CD4-positive, alpha-beta T cell treated with Interleukin-1 beta for 1 hour (primary cell): ENCODE measurements around the gene CEACAM7.
A peak's percentile ranks its signal among the peaks of the same experiment; 100 is the strongest.
"Not testable (repeated sequence)": the region's sequence is repeated elsewhere in the genome, so short reads cannot be mapped to it uniquely, and the experiment has no call there.

Source experiments
- DNase-seq, 2 donors: peaks; one replicate each; pipeline ENCODE4 v3.0.0-alpha.2; 2020 to 2022

The CEACAM7 gene

DNA sequence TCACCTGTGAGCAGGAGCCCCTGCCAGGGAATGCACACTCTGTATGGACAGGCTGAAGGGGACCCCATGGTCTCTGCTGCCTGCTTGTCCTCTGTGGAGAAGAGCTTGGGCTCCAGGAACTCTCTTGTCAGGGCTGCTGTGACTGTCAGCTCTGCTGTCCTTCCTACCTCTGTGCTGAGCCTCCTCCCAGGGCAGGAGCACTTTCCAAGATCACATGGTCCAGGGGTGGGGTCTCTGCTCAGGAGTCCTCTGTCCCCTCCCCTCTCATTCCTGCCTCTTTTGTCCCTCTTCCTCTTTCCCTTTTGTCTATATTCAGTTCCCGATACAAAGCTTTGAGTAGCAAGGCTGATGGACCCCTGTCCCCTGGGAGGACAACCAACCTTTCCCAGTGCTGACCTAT is at the start of gene CEACAM7:
Gene CEACAM7, minus strand, starts transcription at position 173 of the 400 bp plus-strand sequence. Its CDS starts 105 bp downstream, at position 68.
- DNase-seq = no peak

DNA sequence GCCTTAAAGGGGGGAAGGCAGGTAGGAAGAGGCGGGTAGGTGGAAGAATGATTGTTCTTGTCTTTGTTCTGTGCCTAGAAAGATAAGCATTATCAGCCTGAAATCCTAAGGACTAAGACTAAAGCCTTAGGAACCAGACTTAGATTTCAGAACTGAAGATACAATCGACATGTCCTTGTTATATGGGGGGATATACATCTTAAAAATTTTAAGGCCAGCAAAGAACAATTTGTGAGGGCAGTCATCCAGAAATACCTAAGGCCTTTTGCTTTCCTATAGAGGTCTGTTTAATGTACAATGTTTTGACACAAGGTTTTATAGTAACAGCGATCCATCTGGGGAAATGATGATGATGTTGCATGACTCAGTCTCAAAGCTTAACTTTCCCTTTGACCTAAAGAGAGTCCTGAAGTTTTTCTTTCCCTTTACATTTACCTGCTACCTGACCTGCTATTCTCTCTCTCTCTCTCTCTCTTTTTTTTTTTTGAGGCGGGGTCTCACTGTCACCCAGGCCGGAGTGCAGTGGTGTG is 47.1 kb upstream of the CEACAM7 start:
- DNase-seq = no peak

DNA sequence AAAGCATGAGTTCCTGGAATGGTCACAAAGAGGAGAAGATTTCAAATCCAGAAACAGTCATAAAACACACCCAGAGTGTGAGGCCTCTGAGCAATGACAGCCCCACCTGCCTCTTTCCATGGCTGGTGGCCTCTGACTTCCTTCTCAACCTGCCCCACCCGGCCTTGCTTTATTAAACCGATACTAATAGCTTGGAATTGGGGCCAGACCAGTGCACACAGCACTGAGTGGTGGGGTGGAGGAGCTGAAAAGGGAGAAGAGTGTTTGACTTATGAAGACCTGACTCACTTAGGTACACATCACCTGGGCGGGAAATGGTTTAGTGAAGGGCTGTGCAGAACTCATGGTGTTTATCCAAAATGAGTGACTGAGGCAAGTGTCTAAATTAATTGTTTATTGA is 46.5 kb upstream of the CEACAM7 start:
- DNase-seq = no peak

DNA sequence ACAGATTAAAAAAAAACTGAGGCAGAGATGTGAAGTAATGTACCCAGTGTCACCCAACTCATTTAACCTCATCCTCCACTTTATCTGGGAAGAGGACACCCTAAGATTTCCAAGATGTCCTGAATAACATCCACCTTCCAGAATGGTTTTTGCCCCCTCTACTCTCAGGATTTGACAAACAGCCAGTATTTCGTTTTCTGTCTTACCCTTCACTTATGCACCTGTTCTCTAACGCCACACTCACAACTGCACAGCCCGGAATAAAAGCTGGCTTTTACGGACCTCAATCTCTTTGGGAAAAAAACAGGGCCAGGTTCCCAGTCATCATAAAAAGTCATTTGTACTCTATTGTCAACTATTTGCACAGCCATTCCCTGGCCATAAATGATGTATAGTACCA is 46.1 kb upstream of the CEACAM7 start:
- DNase-seq = no peak

DNA sequence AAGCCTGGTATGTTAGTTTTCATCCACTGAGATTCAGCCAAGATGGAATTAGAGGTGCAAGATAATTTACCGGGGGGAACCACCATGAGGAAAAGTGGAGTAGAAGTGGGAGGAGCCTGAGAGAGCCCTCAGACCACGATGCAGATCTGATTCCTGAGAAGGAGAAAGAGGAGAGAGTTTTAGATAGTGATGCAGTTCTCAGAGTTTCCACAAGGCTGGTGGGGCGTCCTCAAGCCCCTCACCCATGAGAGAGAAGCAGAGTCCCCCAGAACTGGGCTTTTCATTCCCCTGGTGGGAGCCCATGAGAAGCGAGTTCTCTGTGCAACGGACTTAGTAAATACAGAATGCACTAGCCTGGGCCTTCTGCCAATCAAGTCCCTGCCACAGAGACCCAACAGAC is 38.4 kb upstream of the CEACAM7 start:
- DNase-seq = no peak

DNA sequence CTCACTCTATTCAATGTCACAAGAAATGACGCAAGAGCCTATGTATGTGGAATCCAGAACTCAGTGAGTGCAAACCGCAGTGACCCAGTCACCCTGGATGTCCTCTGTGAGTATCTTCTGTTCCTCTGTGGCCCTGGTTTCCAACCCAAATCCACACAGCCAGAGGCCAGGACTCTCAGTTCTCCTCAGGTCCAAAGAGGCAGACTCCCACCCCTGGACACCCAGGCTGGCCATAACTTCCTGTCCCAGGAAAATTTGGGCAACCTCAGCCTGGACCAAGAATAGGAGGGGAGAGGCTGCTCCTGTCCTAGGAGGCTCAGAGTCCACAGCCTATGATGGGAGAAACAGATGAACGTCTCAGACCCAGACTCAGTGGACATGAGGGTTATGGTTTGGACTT is 32.0 kb upstream of the CEACAM7 start:
- no peak for DNase-seq

DNA sequence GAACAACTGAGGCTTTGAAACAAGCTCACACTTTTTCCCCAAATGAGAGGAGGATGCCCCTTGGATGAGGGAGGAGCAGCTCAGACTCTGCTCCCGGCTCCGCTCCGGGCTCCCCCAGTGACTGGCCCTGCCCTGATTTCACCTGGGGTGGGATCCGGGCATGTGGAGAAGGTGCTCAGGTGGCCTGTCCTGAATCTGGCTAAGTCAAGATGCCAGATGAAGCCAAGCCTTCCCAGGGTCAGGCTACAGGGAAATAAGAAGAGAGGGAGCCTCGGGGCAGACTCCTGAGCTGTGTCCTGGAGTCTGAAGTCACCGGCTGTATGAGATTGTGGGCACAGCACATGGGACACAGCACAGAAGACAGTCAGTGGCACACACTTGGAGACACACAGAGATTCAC is 30.7 kb upstream of the CEACAM7 start:
- no peak for DNase-seq

DNA sequence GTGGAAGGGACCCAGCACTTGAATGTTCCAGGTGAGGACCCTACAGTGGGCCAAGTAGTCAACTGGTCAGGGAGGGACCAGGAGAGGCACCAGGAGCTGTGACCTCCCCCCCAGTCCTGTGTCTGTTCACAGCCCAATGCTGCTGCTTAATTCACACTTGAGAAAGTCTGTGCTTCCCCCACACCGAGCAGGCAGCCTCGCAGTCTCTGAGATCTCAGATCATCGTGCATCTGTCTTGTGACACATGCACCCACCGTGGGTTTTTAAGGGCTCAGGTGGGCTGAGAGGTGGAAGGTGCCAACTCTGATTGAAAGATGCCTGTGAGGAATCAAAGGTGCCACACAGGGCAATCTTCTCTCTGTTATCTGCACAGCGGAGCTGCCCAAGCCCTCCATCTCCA is 26.5 kb upstream of the CEACAM7 start:
- no peak for DNase-seq

DNA sequence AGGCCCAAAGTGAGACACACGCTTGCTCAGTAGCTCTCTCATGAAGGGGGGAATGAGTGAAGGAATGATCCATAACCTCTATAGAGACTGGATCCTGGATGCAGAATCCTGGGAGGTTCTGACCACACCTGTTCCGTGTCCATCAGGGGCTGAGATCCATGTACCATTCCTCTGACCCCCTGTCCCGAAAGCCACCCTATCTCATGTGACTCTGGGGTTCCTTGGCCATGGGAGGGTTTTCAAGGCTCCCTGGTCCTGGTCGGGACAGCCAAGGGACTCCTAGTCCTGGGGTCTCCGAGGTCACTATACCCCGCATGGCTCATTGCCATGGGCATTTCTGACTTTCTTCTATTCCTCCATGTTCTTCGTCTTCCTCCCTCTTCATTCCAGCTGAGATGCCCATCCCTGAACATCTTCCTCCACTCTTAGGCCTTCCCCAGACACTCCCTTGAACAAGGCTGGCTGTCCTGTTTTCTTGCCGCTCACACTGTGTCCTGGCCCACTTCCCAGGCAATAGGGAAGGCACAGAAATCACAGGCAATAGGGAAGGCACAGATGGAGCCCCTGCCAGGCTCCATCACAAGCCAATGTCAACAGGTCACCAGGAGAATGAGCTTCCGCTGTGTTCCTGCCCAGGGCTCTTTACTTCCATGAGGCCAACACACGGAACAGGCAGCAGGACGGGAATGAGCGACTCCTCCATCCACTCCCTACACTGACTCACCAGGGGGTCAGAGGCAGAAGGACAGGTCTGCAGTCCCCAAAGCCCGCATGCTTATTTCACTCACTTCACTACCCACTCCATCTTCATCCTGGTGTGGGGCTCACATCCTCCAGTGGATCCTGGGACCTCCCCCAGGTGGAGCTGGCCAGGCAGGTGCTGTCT is 23.5 kb upstream of the CEACAM7 start:
- no peak for DNase-seq

DNA sequence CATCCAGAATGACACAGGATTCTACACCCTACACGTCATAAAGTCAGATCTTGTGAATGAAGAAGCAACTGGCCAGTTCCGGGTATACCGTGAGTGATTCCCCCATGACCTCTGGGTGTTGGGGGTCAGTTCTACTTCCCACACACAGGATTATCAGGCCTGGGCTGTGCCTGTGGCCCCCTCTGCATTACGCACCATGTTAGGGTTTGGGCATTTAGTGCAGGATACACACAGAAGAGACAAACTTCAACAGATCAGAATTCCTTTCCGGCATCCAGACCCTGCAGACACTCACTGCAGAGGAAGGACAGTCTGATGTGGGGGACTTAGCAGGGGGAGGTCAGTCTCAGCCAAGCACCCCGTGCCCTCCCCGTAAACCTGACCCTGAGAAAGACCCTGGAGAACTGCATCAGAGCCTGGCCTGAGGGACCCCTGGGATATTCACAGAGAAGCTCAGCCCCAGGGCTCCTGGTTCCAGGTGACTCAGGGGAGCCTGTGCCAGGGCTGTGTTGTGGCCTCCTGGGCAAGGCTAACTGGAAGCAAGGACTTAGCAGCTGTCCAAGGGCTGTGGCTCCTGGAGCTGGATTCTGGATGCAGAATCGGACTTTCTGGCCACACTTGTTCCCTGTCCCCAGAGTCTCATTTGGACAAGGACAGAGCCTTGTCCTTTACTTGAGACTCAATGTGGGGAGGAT is 22.0 kb upstream of the CEACAM7 start:
- no peak for DNase-seq

DNA sequence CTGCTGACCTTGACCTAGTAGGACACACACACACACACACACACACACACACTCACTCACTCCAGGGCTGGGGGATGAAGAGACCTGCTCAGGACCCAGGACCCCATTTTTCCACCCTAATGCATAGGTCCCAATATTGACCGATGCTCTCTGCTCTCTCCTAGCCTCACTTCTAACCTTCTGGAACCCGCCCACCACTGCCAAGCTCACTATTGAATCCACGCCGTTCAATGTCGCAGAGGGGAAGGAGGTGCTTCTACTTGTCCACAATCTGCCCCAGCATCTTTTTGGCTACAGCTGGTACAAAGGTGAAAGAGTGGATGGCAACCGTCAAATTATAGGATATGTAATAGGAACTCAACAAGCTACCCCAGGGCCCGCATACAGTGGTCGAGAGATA is 21.4 kb upstream of the CEACAM7 start:
- not testable (repeated sequence) for DNase-seq

DNA sequence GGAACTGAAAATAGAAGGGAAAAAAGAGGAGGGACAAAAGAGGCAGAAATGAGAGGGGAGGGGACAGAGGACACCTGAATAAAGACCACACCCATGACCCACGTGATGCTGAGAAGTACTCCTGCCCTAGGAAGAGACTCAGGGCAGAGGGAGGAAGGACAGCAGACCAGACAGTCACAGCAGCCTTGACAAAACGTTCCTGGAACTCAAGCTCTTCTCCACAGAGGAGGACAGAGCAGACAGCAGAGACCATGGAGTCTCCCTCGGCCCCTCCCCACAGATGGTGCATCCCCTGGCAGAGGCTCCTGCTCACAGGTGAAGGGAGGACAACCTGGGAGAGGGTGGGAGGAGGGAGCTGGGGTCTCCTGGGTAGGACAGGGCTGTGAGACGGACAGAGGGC is 20.4 kb upstream of the CEACAM7 start, which contains the start of gene CEACAM5:
Gene CEACAM5, plus strand, starts transcription at position 146 of the 400 bp plus-strand sequence. Its CDS starts 106 bp downstream, at position 252.
- no peak for DNase-seq

DNA sequence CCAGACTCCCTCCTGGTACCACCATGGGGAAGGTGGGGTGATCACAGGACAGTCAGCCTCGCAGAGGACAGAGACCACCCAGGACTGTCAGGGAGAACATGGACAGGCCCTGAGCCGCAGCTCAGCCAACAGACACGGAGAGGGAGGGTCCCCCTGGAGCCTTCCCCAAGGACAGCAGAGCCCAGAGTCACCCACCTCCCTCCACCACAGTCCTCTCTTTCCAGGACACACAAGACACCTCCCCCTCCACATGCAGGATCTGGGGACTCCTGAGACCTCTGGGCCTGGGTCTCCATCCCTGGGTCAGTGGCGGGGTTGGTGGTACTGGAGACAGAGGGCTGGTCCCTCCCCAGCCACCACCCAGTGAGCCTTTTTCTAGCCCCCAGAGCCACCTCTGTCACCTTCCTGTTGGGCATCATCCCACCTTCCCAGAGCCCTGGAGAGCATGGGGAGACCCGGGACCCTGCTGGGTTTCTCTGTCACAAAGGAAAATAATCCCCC is 19.9 kb upstream of the CEACAM7 start:
- DNase-seq = no peak

DNA sequence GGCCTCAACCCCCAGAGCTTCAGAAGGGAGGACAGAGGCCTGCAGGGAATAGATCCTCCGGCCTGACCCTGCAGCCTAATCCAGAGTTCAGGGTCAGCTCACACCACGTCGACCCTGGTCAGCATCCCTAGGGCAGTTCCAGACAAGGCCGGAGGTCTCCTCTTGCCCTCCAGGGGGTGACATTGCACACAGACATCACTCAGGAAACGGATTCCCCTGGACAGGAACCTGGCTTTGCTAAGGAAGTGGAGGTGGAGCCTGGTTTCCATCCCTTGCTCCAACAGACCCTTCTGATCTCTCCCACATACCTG is 19.4 kb upstream of the CEACAM7 start:
- no peak for DNase-seq

DNA sequence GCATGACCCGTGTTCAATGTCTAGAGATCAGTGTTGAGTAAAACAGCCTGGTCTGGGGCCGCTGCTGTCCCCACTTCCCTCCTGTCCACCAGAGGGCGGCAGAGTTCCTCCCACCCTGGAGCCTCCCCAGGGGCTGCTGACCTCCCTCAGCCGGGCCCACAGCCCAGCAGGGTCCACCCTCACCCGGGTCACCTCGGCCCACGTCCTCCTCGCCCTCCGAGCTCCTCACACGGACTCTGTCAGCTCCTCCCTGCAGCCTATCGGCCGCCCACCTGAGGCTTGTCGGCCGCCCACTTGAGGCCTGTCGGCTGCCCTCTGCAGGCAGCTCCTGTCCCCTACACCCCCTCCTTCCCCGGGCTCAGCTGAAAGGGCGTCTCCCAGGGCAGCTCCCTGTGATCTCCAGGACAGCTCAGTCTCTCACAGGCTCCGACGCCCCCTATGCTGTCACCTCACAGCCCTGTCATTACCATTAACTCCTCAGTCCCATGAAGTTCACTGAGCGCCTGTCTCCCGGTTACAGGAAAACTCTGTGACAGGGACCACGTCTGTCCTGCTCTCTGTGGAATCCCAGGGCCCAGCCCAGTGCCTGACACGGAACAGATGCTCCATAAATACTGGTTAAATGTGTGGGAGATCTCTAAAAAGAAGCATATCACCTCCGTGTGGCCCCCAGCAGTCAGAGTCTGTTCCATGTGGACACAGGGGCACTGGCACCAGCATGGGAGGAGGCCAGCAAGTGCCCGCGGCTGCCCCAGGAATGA is 18.9 kb upstream of the CEACAM7 start:
- DNase-seq = peak; percentile 60 to 64

DNA sequence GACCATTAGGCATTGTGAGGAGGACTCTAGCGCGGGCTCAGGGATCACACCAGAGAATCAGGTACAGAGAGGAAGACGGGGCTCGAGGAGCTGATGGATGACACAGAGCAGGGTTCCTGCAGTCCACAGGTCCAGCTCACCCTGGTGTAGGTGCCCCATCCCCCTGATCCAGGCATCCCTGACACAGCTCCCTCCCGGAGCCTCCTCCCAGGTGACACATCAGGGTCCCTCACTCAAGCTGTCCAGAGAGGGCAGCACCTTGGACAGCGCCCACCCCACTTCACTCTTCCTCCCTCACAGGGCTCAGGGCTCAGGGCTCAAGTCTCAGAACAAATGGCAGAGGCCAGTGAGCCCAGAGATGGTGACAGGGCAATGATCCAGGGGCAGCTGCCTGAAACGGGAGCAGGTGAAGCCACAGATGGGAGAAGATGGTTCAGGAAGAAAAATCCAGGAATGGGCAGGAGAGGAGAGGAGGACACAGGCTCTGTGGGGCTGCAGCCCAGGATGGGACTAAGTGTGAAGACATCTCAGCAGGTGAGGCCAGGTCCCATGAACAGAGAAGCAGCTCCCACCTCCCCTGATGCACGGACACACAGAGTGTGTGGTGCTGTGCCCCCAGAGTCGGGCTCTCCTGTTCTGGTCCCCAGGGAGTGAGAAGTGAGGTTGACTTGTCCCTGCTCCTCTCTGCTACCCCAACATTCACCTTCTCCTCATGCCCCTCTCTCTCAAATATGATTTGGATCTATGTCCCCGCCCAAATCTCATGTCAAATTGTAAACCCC is 17.5 kb upstream of the CEACAM7 start:
- DNase-seq = no peak

DNA sequence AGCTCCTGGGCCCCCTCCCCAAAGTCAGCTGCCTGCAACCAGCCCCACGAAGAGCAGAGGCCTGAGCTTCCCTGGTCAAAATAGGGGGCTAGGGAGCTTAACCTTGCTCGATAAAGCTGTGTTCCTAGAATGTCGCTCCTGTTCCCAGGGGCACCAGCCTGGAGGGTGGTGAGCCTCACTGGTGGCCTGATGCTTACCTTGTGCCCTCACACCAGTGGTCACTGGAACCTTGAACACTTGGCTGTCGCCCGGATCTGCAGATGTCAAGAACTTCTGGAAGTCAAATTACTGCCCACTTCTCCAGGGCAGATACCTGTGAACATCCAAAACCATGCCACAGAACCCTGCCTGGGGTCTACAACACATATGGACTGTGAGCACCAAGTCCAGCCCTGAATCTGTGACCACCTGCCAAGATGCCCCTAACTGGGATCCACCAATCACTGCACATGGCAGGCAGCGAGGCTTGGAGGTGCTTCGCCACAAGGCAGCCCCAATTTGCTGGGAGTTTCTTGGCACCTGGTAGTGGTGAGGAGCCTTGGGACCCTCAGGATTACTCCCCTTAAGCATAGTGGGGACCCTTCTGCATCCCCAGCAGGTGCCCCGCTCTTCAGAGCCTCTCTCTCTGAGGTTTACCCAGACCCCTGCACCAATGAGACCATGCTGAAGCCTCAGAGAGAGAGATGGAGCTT is 15.7 kb upstream of the CEACAM7 start:
- DNase-seq = no peak

DNA sequence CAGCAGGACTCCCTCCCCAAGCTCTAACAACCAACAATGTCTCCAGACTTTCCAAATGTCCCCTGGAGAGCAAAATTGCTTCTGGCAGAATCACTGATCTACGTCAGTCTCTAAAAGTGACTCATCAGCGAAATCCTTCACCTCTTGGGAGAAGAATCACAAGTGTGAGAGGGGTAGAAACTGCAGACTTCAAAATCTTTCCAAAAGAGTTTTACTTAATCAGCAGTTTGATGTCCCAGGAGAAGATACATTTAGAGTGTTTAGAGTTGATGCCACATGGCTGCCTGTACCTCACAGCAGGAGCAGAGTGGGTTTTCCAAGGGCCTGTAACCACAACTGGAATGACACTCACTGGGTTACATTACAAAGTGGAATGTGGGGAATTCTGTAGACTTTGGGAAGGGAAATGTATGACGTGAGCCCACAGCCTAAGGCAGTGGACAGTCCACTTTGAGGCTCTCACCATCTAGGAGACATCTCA is 14.1 kb upstream of the CEACAM7 start:
- DNase-seq = no peak

DNA sequence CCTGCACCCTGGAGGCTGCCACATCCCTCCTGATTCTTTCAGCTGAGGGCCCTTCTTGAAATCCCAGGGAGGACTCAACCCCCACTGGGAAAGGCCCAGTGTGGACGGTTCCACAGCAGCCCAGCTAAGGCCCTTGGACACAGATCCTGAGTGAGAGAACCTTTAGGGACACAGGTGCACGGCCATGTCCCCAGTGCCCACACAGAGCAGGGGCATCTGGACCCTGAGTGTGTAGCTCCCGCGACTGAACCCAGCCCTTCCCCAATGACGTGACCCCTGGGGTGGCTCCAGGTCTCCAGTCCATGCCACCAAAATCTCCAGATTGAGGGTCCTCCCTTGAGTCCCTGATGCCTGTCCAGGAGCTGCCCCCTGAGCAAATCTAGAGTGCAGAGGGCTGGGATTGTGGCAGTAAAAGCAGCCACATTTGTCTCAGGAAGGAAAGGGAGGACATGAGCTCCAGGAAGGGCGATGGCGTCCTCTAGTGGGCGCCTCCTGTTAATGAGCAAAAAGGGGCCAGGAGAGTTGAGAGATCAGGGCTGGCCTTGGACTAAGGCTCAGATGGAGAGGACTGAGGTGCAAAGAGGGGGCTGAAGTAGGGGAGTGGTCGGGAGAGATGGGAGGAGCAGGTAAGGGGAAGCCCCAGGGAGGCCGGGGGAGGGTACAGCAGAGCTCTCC is 13.5 kb upstream of the CEACAM7 start:
- no peak for DNase-seq

DNA sequence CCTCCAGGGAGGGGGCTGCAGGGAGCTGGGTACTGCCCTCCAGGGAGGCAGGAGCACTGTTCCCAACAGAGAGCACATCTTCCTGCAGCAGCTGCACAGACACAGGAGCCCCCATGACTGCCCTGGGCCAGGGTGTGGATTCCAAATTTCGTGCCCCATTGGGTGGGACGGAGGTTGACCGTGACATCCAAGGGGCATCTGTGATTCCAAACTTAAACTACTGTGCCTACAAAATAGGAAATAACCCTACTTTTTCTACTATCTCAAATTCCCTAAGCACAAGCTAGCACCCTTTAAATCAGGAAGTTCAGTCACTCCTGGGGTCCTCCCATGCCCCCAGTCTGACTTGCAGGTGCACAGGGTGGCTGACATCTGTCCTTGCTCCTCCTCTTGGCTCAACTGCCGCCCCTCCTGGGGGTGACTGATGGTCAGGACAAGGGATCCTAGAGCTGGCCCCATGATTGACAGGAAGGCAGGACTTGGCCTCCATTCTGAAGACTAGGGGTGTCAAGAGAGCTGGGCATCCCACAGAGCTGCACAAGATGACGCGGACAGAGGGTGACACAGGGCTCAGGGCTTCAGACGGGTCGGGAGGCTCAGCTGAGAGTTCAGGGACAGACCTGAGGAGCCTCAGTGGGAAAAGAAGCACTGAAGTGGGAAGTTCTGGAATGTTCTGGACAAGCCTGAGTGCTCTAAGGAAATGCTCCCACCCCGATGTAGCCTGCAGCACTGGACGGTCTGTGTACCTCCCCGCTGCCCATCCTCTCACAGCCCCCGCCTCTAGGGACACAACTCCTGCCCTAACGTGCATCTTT is 12.5 kb upstream of the CEACAM7 start:
- DNase-seq = no peak
